CD4-positive, alpha-beta T cell treated with Interleukin-12 subunit alpha and Interleukin-12 subunit beta, for 1 hour (primary cell): Measurements from ENCODE around the gene RAB31.

Experiments
- DNase-seq: peaks from one replicate; pipeline ENCODE4 v3.0.0-alpha.2; 2020

The RAB31 gene

GRCh38 chr18:9792565-9793245 is 84.6 kb downstream of the RAB31 start:
- DNase-seq = peak; percentile 7

- DNase-seq = no peak
Observed at GRCh38 chr18:9796011-9796410, 87.9 kb downstream of the RAB31 start.

- no peak for DNase-seq
Observed at GRCh38 chr18:9796935-9797549, 88.9 kb downstream of the RAB31 start.

GRCh38 chr18:9802175-9803062 is 94.3 kb downstream of the RAB31 start:
- no peak for DNase-seq

GRCh38 chr18:9803063-9803697 is 95.1 kb downstream of the RAB31 start:
- no peak for DNase-seq

- no peak for DNase-seq
Observed at GRCh38 chr18:9803698-9804516, 95.8 kb downstream of the RAB31 start.

- DNase-seq = no peak
Observed at GRCh38 chr18:9804517-9805104, 96.5 kb downstream of the RAB31 start.

GRCh38 chr18:9806905-9807304 is 98.8 kb downstream of the RAB31 start:
- no peak for DNase-seq

- no peak for DNase-seq
Observed at GRCh38 chr18:9808295-9809241, 100.5 kb downstream of the RAB31 start.

GRCh38 chr18:9809697-9810096 is 101.6 kb downstream of the RAB31 start:
- no peak for DNase-seq

GRCh38 chr18:9810299-9810698 is 102.2 kb downstream of the RAB31 start:
- DNase-seq = no peak

GRCh38 chr18:9810994-9811705 is 103.0 kb downstream of the RAB31 start:
- no peak for DNase-seq

- DNase-seq = no peak
Observed at GRCh38 chr18:9811978-9812377, 103.9 kb downstream of the RAB31 start.

GRCh38 chr18:9814431-9814830 is 106.3 kb downstream of the RAB31 start:
- no peak for DNase-seq

- no peak for DNase-seq
Observed at GRCh38 chr18:9817286-9817685, 109.2 kb downstream of the RAB31 start.

GRCh38 chr18:9817725-9818422 is 109.8 kb downstream of the RAB31 start:
- DNase-seq = no peak

GRCh38 chr18:9818423-9818734 is 110.3 kb downstream of the RAB31 start:
- no peak for DNase-seq

- DNase-seq = no peak
Observed at GRCh38 chr18:9820127-9820526, 112.0 kb downstream of the RAB31 start.

GRCh38 chr18:9820719-9821118 is 112.6 kb downstream of the RAB31 start:
- DNase-seq = no peak
